Measurements from ENCODE around the gene ACAA1.

DNA sequence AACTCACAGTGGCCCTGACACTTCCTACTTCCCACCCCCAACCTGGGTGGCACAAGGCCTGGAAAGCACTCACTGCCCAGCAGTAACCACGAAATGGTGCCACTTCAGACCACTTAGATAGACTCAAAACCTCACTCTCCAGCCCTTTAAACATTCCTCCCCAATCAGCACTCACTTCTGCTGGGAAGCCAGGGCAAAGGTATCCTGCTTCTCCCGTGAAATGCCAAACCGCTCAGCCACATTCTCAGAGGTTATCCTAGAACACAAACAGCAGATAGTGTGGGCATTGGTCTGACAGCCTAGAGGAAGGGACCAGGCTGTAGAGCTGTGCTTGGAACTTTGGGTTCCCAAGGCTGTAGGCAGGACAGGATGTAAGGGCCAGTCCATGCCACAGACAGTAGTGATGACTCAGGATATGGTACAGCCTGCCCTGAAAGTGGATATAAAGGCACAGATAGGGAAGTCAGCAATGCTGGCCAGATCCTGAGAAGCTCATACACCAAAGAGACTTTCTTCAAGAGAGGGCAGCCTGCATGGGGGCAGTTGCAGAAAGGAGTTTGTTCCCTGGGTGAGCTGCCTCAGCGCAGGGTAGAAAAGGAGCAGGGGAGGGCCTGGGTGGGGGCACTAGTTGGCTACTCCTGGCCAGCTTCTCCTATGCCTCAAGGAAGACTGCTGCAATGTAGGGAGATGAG, 9.2 kb downstream of the ACAA1 start:
- no peak for TF ChIP-seq CTCF (IDR thresholded peaks at IDR 0.05; ENCODE audit: poor library complexity)
- no peak for TF ChIP-seq EZH2phosphoT487 (IDR thresholded peaks at IDR 0.05; ENCODE audit: low read depth, severe bottlenecking, unreplicated experiment)
